Globus pallidus (tissue), 1 donor: ENCODE data around the gene AQP6.
A peak's percentile ranks its signal among the peaks of the same experiment; 100 is the strongest.

Source experiments
- DNase-seq: peaks from one replicate; pipeline ENCODE4 v3.0.0-alpha.2; 2015; ENCODE audit warnings: low spot score

Gene AQP6

DNA sequence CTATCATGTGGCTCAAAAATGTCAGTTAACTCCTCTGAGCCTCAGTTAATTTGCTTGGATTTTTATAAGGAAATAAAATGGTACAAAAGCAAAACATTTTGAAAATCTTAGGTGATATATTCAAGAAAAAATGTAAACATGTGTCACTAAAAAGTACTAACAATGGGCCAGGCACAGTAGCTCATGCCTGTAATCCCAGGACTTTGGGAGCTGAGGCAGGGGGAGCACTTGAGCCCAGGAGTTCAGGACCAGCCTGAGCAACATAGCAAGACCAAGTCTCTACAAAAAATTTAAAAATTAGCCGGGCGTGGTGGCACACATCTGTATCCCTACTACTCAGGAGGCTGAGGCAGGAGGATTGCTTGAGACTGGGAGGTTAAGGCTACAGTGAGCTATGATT is 25.7 kb downstream of the AQP6 start:
- no peak for DNase-seq

DNA sequence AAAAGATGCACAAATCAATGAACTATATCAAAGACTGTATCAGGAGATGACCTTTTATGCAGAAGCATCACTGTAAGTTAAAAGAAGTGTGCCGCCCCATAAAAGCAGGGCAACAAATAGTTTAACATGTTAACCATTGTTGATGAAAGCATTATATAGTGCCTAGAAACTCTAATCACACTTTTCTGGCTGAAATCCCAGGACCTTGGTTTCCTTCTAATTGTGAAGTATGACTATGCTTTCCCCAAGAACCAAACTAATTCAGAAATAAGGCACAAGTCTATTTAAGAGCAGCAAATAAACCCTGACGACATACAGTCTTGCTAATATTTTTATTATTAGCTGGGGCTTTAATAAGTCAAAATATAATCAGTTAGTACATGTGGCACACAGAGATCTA is 30.8 kb downstream of the AQP6 start:
- no peak for DNase-seq

GRCh38 chr12:50004696-50005095 is 31.9 kb downstream of the AQP6 start:
- DNase-seq = no peak

DNA sequence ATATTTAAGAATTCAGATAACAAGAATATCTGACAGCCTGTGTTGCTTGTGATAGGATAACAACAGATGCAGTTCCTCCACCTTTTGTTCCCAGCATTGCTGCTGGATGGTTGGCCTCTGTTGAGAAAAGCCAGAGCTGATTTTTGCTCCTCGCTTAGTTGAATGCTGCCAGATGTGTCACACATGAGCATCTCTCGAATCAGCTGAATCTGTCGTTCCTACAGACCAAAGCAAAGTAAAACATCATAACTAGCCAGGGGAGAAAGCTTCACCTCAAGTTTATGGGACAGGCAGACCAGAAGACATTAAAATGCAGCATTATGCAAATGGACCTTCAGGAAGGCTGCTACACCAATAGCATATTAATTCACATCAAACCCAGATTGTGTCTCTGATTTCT is 32.4 kb downstream of the AQP6 start:
- peak; percentile 53 for DNase-seq

DNA sequence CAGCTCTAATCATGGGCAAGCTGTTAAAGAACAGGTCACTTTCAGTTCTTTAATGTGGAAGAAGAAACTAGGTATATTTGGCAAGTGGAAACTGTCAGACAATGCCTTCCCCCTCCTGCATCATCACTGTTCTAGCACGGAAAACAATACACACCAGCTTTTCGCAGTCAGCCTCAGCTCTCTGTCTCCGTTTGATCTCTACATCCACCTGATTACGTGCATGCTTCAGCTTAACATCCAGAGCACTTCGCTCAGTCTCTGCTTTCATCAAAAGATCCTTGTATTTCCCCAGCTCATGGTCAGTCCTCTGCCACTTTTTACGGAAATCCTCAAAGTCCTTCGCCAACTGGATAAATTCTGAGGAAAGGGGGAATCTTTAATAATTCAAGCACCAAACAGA is 33.5 kb downstream of the AQP6 start:
- DNase-seq = peak; percentile 54

- no peak for DNase-seq
Measured at GRCh38 chr12:50006754-50007442, 34.2 kb downstream of the AQP6 start.

DNA sequence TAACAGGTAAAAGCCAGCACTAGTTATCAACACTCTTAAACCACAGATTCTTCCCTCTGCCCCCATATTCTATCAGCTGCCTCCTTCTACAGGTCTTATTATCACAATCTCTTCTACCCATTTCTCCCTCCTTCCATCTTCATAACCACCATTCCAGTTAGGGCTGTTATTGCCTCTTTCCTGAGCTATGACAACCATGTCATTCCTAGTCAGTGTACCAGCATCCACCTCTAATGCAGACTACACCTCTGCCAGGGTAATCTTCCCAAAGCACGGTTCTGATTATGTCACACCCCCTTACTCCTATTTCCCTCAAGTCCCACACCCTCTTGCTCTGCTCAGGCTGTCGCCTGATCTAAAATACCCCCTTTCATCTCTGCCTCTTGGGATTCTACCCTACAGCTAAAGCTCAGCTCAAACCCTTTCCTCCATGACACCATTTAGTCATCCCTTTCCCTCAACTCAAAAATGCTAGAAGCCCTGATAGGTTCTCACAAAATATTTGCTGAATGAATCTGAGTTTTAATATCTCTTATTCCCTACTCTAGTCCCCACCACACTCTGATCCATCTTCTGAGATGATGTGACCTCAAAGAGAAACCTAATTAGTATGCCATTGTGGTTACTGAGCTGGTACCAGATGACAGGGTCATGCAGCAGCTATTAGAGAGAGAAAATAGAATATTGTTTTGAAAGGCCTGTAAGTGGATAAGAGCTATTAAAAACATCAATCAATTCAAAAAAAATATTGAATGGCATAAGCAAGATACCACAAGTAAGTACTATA is 40.8 kb downstream of the AQP6 start:
- DNase-seq = peak; percentile 64

DNA sequence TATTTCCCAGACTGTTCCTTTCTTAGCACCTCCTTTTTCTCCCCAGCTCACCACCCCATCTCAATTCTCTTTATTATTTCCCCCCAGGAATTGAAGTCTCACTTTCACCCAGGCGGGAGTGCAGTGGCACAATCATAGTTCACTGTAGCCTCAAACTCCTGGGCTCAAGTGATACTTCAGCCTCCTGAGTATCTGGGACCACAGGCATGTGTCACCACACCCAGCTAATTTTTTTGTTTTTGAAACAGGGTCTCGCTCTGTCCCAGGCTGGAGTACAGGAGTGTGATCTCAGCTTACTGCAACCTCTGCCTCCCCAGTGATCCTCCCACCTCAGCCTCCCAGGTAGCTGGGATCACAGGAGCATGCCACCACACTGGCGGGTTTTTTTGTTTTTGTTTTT is 41.6 kb downstream of the AQP6 start:
- DNase-seq = no peak

- DNase-seq = peak; percentile 83
Measured at GRCh38 chr12:50016501-50017475, 44.0 kb downstream of the AQP6 start.

DNA sequence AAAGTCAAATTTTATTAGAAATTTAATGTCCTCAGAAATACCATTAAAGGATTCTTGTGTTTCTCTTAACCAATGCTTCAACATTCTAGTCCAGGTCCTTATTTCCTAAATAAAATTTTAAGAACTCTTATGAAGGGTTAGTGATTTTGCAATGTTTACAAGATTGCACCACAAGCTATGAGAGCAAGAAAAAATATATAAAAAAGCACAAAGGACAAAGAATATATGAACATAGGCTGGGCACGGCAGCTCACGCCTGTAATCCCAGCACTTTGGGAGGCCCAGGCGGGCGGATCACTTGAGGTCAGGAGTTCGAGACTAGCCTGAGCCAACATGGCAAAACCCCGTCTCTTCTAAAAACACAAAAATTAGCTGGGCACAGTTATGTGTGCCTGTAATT is 44.9 kb downstream of the AQP6 start:
- DNase-seq = no peak

- DNase-seq = no peak
Measured at GRCh38 chr12:50018154-50018553, 45.4 kb downstream of the AQP6 start.

- DNase-seq = no peak
Measured at GRCh38 chr12:50018968-50019367, 46.2 kb downstream of the AQP6 start.

- DNase-seq = no peak
Measured at GRCh38 chr12:50019524-50019923, 46.8 kb downstream of the AQP6 start.

GRCh38 chr12:50021031-50021430 is 48.3 kb downstream of the AQP6 start:
- no peak for DNase-seq

GRCh38 chr12:50022903-50023302 is 50.2 kb downstream of the AQP6 start:
- no peak for DNase-seq

- DNase-seq = no peak
Measured at GRCh38 chr12:50024227-50024626, 51.5 kb downstream of the AQP6 start.

- no peak for DNase-seq
Measured at GRCh38 chr12:50024805-50025186, 52.0 kb downstream of the AQP6 start.

- peak; percentile 97 for DNase-seq
Measured at GRCh38 chr12:50025187-50026059, 52.7 kb downstream of the AQP6 start, which contains the start of gene RACGAP1. TSS of gene RACGAP1 (minus strand) at chr12:50025494. CDS start at chr12:50016715, 8,779 bp downstream.

DNA sequence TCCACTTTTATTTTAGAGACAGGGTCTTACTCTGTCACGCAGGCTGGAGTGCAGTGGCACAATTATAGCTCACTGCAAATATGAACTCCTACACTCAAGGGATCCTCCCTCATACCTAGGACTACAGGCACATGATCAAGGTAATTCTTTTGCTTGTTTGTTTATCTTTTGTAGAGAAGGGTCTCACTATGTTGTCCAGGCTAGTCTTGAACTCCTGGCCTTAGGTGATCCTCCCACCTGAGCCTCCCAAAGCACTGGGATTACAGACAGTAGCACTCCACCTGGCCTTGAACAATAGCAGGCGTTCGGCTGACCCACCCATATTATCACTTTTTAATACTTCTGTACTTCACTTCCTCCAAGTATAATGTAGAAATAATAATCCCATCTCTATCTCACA is 53.9 kb downstream of the AQP6 start:
- DNase-seq = no peak
